Measurements from ENCODE around the gene CDH4. TPM values are rescaled to one million over a fixed set of nuclear protein-coding genes. Genes with fewer than 3 reads are reported as not detected.

CDH4 gene
- total and polyA plus RNA-seq, 2 of the 13 experiments (the other 11 are each of a cell fraction or from before 2014, with no cell fraction given): not detected

GRCh38 chr20:61706259-61706961 lies 454.3 kb downstream of the CDH4 start:
- H3K9ac ChIP-seq (ENCODE audit: insufficient read depth, low read depth, low read length): no peak overlapping the region
- H3K4me1 ChIP-seq (ENCODE audit: insufficient read depth, low read length): no peaks in the 10 kb centered on the region
- H3K36me3 ChIP-seq (replicated peaks in 1 of 2; ENCODE audit: control insufficient read depth in 1 of 2, insufficient read depth in 2 of 2, low read length in 2 of 2): no peaks in the 10 kb centered on the region
- H3K27ac ChIP-seq (ENCODE audit: extremely low read length, insufficient read depth, low read length): no peak overlapping the region
- CTCF ChIA-PET (ENCODE audit: low intra/inter-chr PET ratio, low total read pairs): no interaction called here
- H4K20me1 ChIP-seq (ENCODE audit: insufficient read depth, low read length): no peaks in the 10 kb centered on the region; the same call in 1 of the 2 replicates
- no peaks in the 10 kb centered on the region for H3K9me3 ChIP-seq (ENCODE audit: low read length)
- DNase-seq (ENCODE audit: low spot score) (no peak), ATAC-seq (no peak), FAIRE-seq (no peak)
- H3K4me3 ChIP-seq (replicated peaks in 1 of 3; ENCODE audit: insufficient read depth in 1 of 3, low read depth in 2 of 3, low read length in 3 of 3): no peak overlapping the region
- POLR2A ChIA-PET: no interaction called here
- BruUV-seq (replicated peaks): no TSS peak
- intact Hi-C loops (cut with micrococcal nuclease; ENCODE audit: unreplicated experiment) (no loop called here), in situ Hi-C loops (cut with HindIII; ENCODE audit: extremely low pct_ligation_motif_present, low pct_unique_long_range_greater_than_20kb) (no loop called here)
- TF ChIP-seq ZNF746 (CRISPR knock-in tag; IDR thresholded peaks at IDR 0.05): no peak
- no peak for TF ChIP-seq ZNF564 (CRISPR knock-in tag; IDR thresholded peaks at IDR 0.05)
- TF ChIP-seq ZBTB43 (CRISPR knock-in tag; conservative IDR thresholded peaks at IDR 0.05): no peak
- TF ChIP-seq ZNF749 (CRISPR knock-in tag; IDR thresholded peaks at IDR 0.05; ENCODE audit: borderline replicate concordance): no peak
- no peak for TF ChIP-seq ZNF225 (CRISPR knock-in tag; IDR thresholded peaks at IDR 0.05)
- TF ChIP-seq ZNF530 (CRISPR knock-in tag; IDR thresholded peaks at IDR 0.05; ENCODE audit: low read depth): no peak
- TF ChIP-seq SP5 (CRISPR knock-in tag; IDR thresholded peaks at IDR 0.05; ENCODE audit: borderline replicate concordance, low read depth): no peak
- TF ChIP-seq TRIM24 (CRISPR knock-in tag; IDR thresholded peaks at IDR 0.05): no peak
- no peak for TF ChIP-seq HMGXB3 (CRISPR knock-in tag; IDR thresholded peaks at IDR 0.05; ENCODE audit: borderline replicate concordance)
- H3K4me2 ChIP-seq (ENCODE audit: low read depth, low read length): no peak overlapping the region
- H2AFZ ChIP-seq (ENCODE audit: low read length): no peak overlapping the region
- peaks cover 28 to 76% of the 10 kb centered on the region in 2 experiments for H3K27me3 ChIP-seq (ENCODE audit: control insufficient read depth in 1 of 2, insufficient read depth in 2 of 2, low read length in 2 of 2)
- 39% methylated on average over 26 of the region's 29 CpGs for WGBS (ENCODE audit: low lambda C conversion rate)
- no peaks in the 10 kb centered on the region for H3K79me2 ChIP-seq (ENCODE audit: insufficient read depth, low read length)

Data from HepG2 (cell line).